Astrocyte (in vitro differentiated cells and primary cell): Measurements from ENCODE around the gene IFT27.
"Not testable (repeated sequence)": the region's sequence is repeated elsewhere in the genome, so short reads cannot be mapped to it uniquely, and the experiment has no call there.

Experiments
- EZH2 ChIP-seq: IDR thresholded peaks from 2 replicates; pipeline ENCODE4 v1.6.1; 2012; ENCODE audit warnings: mild to moderate bottlenecking, low read length, inconsistent platforms; ENCODE audit not compliant: insufficient read depth
- TF ChIP-seq, protein P1 (sequence below): IDR thresholded peaks from 2 replicates; pipeline ENCODE4 v1.5.1; 2011; ENCODE audit warnings: low read depth, mild to moderate bottlenecking, inconsistent platforms, low read length, moderate library complexity; ENCODE audit not compliant: insufficient read depth

- TF ChIP-seq, protein P1, sequence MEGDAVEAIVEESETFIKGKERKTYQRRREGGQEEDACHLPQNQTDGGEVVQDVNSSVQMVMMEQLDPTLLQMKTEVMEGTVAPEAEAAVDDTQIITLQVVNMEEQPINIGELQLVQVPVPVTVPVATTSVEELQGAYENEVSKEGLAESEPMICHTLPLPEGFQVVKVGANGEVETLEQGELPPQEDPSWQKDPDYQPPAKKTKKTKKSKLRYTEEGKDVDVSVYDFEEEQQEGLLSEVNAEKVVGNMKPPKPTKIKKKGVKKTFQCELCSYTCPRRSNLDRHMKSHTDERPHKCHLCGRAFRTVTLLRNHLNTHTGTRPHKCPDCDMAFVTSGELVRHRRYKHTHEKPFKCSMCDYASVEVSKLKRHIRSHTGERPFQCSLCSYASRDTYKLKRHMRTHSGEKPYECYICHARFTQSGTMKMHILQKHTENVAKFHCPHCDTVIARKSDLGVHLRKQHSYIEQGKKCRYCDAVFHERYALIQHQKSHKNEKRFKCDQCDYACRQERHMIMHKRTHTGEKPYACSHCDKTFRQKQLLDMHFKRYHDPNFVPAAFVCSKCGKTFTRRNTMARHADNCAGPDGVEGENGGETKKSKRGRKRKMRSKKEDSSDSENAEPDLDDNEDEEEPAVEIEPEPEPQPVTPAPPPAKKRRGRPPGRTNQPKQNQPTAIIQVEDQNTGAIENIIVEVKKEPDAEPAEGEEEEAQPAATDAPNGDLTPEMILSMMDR = not testable (repeated sequence)
- not testable (repeated sequence) for TF ChIP-seq EZH2
Measured at GRCh38 chr22:36731321-36731720, 44.6 kb downstream of the IFT27 start.
